ENCODE results near the gene DAZAP2. TPM values are rescaled to one million over a fixed set of nuclear protein-coding genes. Genes with fewer than 3 reads are reported as not detected.

DAZAP2 gene
- total and polyA plus RNA-seq, 2 of the 13 experiments (the other 11 are each of a cell fraction or from before 2014, with no cell fraction given): 64.5 to 222 TPM

GRCh38 chr12:51253276-51253675 is 14.7 kb downstream of the DAZAP2 start (continued):
- TF ChIP-seq, protein P1, sequence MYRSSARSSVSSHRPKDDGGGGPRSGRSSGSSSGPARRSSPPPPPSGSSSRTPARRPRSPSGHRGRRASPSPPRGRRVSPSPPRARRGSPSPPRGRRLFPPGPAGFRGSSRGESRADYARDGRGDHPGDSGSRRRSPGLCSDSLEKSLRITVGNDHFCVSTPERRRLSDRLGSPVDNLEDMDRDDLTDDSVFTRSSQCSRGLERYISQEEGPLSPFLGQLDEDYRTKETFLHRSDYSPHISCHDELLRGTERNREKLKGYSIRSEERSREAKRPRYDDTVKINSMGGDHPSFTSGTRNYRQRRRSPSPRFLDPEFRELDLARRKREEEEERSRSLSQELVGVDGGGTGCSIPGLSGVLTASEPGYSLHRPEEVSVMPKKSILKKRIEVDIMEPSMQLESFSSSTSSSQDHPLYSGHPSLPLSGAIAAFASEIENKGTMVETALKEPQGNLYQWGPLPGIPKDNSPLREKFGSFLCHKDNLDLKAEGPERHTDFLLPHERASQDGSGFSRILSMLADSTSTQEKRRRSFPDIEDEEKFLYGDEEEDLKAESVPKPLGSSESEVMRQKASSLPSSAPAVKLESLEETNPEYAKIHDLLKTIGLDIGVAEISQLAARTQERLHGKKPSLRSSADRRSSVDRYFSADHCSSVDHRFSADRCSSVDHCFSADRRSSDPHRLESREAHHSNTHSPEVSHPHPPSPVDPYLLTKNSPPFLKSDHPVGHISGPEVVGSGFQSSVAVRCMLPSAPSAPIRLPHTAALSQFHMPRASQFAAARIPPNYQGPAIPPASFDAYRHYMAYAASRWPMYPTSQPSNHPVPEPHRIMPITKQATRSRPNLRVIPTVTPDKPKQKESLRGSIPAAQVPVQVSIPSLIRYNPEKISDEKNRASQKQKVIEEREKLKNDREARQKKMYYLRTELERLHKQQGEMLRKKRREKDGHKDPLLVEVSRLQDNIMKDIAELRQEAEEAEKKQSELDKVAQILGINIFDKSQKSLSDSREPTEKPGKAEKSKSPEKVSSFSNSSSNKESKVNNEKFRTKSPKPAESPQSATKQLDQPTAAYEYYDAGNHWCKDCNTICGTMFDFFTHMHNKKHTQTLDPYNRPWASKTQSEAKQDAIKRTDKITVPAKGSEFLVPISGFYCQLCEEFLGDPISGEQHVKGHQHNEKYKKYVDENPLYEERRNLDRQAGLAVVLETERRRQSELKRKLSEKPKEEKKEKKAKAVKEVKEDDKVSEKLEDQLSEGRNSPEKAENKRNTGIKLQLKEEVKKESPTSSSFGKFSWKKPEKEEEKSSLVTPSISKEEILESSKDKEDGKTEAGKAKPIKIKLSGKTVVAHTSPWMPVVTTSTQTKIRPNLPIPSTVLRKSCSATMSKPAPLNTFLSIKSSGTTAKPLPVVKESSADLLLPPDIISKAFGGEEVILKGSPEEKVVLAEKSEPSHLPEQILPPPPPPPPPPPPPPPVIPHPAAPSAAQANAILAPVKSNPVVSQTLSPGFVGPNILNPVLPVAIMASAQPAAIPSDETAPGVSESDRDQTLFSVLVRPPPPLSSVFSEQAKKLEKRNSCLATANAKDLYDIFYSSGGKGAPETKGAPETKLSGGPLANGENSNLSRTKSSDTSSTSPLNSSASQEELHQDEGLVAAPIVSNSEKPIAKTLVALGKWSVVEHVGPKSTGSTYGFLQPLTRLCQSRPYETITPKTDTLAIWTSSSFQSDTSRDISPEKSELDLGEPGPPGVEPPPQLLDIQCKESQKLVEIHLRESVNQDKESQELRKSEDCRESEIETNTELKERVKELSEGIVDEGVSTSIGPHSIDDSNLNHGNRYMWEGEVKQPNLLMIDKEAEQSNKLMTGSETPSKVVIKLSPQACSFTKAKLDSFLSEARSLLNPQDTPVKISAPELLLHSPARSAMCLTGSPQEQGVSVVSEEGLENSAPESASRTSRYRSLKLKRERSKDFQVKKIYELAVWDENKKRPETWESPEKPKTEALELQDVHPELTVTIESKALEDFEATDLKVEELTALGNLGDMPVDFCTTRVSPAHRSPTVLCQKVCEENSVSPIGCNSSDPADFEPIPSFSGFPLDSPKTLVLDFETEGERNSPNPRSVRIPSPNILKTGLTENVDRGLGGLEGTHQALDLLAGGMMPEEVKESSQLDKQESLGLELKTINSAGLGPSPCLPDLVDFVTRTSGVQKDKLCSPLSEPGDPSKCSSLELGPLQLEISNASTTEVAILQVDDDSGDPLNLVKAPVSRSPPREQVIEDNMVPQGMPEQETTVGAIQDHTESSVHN (CRISPR knock-in tag; IDR thresholded peaks at IDR 0.05): no peak
- no peak for TF ChIP-seq MXD1 (CRISPR knock-in tag; IDR thresholded peaks at IDR 0.05)
- TF ChIP-seq ZNF687 (CRISPR knock-in tag; IDR thresholded peaks at IDR 0.05): no peak
- TF ChIP-seq PPARG (CRISPR knock-in tag; conservative IDR thresholded peaks at IDR 0.05): no peak
- TF ChIP-seq PHF21A (CRISPR knock-in tag; IDR thresholded peaks at IDR 0.05): no peak
- no peak for TF ChIP-seq SPEN (CRISPR knock-in tag; IDR thresholded peaks at IDR 0.05; ENCODE audit: low read depth)
- TF ChIP-seq, protein P2, sequence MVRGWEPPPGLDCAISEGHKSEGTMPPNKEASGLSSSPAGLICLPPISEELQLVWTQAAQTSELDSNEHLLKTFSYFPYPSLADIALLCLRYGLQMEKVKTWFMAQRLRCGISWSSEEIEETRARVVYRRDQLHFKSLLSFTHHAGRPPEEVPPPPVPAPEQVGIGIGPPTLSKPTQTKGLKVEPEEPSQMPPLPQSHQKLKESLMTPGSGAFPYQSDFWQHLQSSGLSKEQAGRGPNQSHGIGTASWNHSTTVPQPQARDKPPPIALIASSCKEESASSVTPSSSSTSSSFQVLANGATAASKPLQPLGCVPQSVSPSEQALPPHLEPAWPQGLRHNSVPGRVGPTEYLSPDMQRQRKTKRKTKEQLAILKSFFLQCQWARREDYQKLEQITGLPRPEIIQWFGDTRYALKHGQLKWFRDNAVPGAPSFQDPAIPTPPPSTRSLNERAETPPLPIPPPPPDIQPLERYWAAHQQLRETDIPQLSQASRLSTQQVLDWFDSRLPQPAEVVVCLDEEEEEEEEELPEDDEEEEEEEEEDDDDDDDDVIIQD (CRISPR knock-in tag; IDR thresholded peaks at IDR 0.05; ENCODE audit: low read depth): no peak
- TF ChIP-seq ZBTB7A (CRISPR knock-in tag; IDR thresholded peaks at IDR 0.05): no peak
- no peak for TF ChIP-seq YEATS4 (CRISPR knock-in tag; IDR thresholded peaks at IDR 0.05; ENCODE audit: borderline replicate concordance)

All from HepG2 (cell line).